BE2C (cell line): ENCODE measurements around the gene EVI5.

Experiments
- DNase-seq: peaks from one replicate; pipeline ENCODE4 v3.0.0-alpha.2; 2020
- H3K27me3 ChIP-seq: fragments of 250-450 bp; sonication (Bioruptor Pico); 2 replicates; pipeline ENCODE4 v1.5.1; 2020; ENCODE audit warnings: mild to moderate bottlenecking
- H3K36me3 ChIP-seq: fragments of 250-450 bp; sonication (Bioruptor Pico); 2 replicates; pipeline ENCODE4 v1.5.1; 2020; ENCODE audit warnings: mild to moderate bottlenecking
- H3K4me1 ChIP-seq: fragments of 250-450 bp; sonication (Bioruptor Pico); 2 replicates; pipeline ENCODE4 v1.5.1; 2020
- H3K4me3 ChIP-seq: 2 replicates; pipeline ENCODE4 v1.5.1; 2011; ENCODE audit warnings: low read depth, low read length
- H3K9me3 ChIP-seq: fragments of 250-450 bp; sonication (Bioruptor Pico); 2 replicates; pipeline ENCODE4 v1.5.1; 2020
- TF ChIP-seq, protein P1 (sequence below): IDR thresholded peaks from 2 replicates; pipeline ENCODE4 v1.5.1; 2012; ENCODE audit warnings: mild to moderate bottlenecking, low read depth, low read length

EVI5 gene

GRCh38 chr1:92769856-92770255 lies 15.1 kb downstream of the EVI5 start:
- no peaks in the 10 kb centered on the region for H3K4me1 ChIP-seq
- TF ChIP-seq, protein P1, sequence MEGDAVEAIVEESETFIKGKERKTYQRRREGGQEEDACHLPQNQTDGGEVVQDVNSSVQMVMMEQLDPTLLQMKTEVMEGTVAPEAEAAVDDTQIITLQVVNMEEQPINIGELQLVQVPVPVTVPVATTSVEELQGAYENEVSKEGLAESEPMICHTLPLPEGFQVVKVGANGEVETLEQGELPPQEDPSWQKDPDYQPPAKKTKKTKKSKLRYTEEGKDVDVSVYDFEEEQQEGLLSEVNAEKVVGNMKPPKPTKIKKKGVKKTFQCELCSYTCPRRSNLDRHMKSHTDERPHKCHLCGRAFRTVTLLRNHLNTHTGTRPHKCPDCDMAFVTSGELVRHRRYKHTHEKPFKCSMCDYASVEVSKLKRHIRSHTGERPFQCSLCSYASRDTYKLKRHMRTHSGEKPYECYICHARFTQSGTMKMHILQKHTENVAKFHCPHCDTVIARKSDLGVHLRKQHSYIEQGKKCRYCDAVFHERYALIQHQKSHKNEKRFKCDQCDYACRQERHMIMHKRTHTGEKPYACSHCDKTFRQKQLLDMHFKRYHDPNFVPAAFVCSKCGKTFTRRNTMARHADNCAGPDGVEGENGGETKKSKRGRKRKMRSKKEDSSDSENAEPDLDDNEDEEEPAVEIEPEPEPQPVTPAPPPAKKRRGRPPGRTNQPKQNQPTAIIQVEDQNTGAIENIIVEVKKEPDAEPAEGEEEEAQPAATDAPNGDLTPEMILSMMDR, result no peak
- no peaks in the 10 kb centered on the region for H3K36me3 ChIP-seq
- no peak overlapping the region for H3K4me3 ChIP-seq
- DNase-seq, result no peak
- no peaks in the 10 kb centered on the region for H3K9me3 ChIP-seq
- no peaks in the 10 kb centered on the region for H3K27me3 ChIP-seq

DNA sequence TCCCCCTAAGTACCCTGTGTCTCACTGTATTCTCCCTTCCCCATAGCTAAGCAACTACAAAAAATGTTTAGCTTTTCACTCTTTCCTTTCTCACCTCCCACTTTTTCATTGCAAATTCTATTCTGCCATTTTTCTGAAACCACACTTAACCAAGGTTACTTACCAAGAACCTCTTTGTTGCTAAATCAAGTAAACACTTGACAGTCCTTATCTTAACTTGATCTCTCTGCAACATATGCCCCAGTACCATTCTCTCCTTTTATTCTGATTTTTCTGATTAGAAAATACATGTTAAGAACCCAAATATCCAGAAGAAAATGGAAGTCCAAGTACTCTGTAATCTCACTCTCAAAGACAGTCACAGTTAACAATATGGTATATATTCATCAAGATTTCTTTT lies 16.0 kb downstream of the EVI5 start:
- Histone ChIP-seq H3K36me3 (no peaks in the 10 kb centered on the region), H3K27me3 (no peaks in the 10 kb centered on the region)
- TF ChIP-seq, protein P1, result no peak

DNA sequence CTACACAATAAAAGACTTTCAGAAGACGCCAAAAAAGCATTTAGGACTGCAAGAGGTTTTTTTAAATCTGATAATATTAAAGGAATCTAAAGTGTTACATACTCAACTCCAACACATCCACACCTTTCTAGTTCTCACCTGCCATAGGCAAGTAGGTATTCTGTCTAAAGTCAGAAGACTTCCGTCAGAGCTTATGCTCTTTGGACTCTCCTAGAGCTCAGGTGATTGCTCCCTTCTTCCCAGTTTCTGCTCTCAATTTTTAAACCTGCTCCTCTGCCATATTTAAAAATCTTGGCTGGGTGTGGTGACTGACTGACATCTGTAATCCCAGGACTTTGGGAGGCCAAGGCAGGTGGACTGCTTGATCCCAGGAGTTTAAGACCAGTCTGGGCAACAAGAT lies 16.6 kb downstream of the EVI5 start:
- no peak for DNase-seq
- Histone ChIP-seq H3K4me1 (no peaks in the 10 kb centered on the region), H3K36me3 (no peaks in the 10 kb centered on the region), H3K9me3 (no peaks in the 10 kb centered on the region), H3K4me3 (no peak overlapping the region), H3K27me3 (no peaks in the 10 kb centered on the region)
- TF ChIP-seq, protein P1, result no peak

More for the DNA sequence above, 16.0 kb downstream of the EVI5 start:
- no peak for DNase-seq
- no peaks in the 10 kb centered on the region for H3K4me1 ChIP-seq
- H3K4me3 ChIP-seq, result no peak overlapping the region
- H3K9me3 ChIP-seq, result no peaks in the 10 kb centered on the region

- DNase-seq, result no peak
- H3K9me3 ChIP-seq, result no peaks in the 10 kb centered on the region
- H3K36me3 ChIP-seq, result no peaks in the 10 kb centered on the region
- no peaks in the 10 kb centered on the region for H3K4me1 ChIP-seq
- no peak overlapping the region for H3K4me3 ChIP-seq
- no peaks in the 10 kb centered on the region for H3K27me3 ChIP-seq
- TF ChIP-seq, protein P1, result no peak
Observed at GRCh38 chr1:92764116-92764515, 20.8 kb downstream of the EVI5 start.

DNA sequence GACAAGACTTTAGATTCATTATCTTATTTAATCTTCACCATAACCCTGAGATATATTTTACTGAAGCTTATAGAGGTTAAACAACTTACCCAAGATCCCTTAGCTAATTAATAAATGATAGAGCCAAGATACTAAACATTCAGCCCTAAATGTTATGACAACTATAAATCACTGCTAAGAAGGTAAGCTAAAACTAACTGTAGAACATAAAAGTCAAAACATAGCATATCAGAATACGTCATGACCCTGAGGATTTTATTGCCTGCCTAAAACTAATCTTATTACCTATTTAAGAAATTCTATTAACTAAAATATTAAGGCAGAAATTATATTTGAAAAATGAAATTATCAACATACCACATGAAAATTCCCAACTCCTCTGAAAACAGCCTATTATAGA lies 22.6 kb downstream of the EVI5 start:
- H3K27me3 ChIP-seq, result no peaks in the 10 kb centered on the region
- no peak for DNase-seq
- H3K36me3 ChIP-seq, result no peaks in the 10 kb centered on the region
- no peak overlapping the region for H3K4me3 ChIP-seq
- no peaks in the 10 kb centered on the region for H3K4me1 ChIP-seq
- no peaks in the 10 kb centered on the region for H3K9me3 ChIP-seq
- TF ChIP-seq, protein P1, result no peak

- TF ChIP-seq, protein P1, result no peak
- no peak for DNase-seq
- no peaks in the 10 kb centered on the region for H3K4me1 ChIP-seq
Observed at GRCh38 chr1:92759361-92759760, 25.5 kb downstream of the EVI5 start.

More at GRCh38 chr1:92759361-92759760, 25.5 kb downstream of the EVI5 start:
- H3K36me3 ChIP-seq, result no peaks in the 10 kb centered on the region
- H3K27me3 ChIP-seq, result no peaks in the 10 kb centered on the region
- H3K4me3 ChIP-seq, result no peak overlapping the region
- H3K9me3 ChIP-seq, result no peaks in the 10 kb centered on the region
